Progenitor cell of endocrine pancreas (in vitro differentiated cells): ENCODE measurements around the gene COL23A1. TPM values are rescaled to one million over a fixed set of nuclear protein-coding genes. Genes with fewer than 3 reads are reported as not detected.

Experiments
- DNase-seq: peaks from one replicate; pipeline ENCODE4 v3.0.0; 2021; ENCODE audit warnings: low spot score; ENCODE audit not compliant: unreplicated experiment
- H3K27ac Mint-ChIP-seq: 2 replicates; pipeline ENCODE4 v1.8.0; 2021; ENCODE audit warnings: mild to moderate bottlenecking, moderate library complexity, mixed read lengths
- H3K27me3 Mint-ChIP-seq: 2 replicates; pipeline ENCODE4 v1.8.0; 2021; ENCODE audit warnings: mixed read lengths
- H3K36me3 Mint-ChIP-seq: 2 replicates; pipeline ENCODE4 v1.8.0; 2022; ENCODE audit warnings: mixed read lengths; ENCODE audit not compliant: insufficient read depth
- H3K4me1 Mint-ChIP-seq: 2 replicates; pipeline ENCODE4 v1.8.0; 2021; ENCODE audit warnings: low read depth, mixed read lengths
- H3K4me3 Mint-ChIP-seq: 2 replicates; pipeline ENCODE4 v1.8.0; 2021; ENCODE audit warnings: low read depth, mild to moderate bottlenecking, moderate library complexity, mixed read lengths
- H3K9me3 Mint-ChIP-seq: 2 replicates; pipeline ENCODE4 v1.8.0; 2021; ENCODE audit warnings: low read depth, mixed read lengths
- CTCF ChIP-seq: fragments of 200-600 bp; sonication (generic); IDR thresholded peaks from one replicate; pipeline ENCODE4 v1.5.0; 2021; ENCODE audit warnings: antibody characterized with exemption, mild to moderate bottlenecking; ENCODE audit not compliant: unreplicated experiment
- long read RNA-seq: library from polyadenylated mRNA; unstranded; transcript quantifications from one replicate; pipeline ENCODE4 v2.0.0, GENCODE V29; 2020
- total RNA-seq: library from RNA; stranded (reverse); gene quantifications from 2 replicates; pipeline ENCODE4 v1.2.1, GENCODE V29; 2021

COL23A1 gene
- total RNA-seq = 0.36 and 0.64 TPM in 2 replicates
- long read RNA-seq = 0 reads

- Mint-ChIP-seq H3K36me3 (peaks cover 15% of the 10 kb centered on the region), H3K9me3 (peaks cover 11% of the 10 kb centered on the region), H3K27ac (no peak within 1 kb of the TSS), H3K4me3 (peak within 1 kb of the TSS; percentile 77), H3K4me1 (peaks cover 14% of the 10 kb centered on the region), H3K27me3 (peaks cover 53% of the 10 kb centered on the region)
- peak; percentile 24 for DNase-seq
- peak; percentile 90 for TF ChIP-seq CTCF
These were observed at the start of gene COL23A1 for GRCh38 chr5:178590141-178590923. TSS of gene COL23A1 (minus strand) at chr5:178590393.

- Mint-ChIP-seq H3K27me3 (peaks cover 12% of the 10 kb centered on the region), H3K27ac (no peak overlapping the region), H3K9me3 (no peaks in the 10 kb centered on the region), H3K4me1 (no peaks in the 10 kb centered on the region), H3K36me3 (no peaks in the 10 kb centered on the region), H3K4me3 (no peak overlapping the region)
- DNase-seq = no peak
- TF ChIP-seq CTCF = no peak
These were observed 47.3 kb upstream of the COL23A1 start for GRCh38 chr5:178637356-178638074.

DNA sequence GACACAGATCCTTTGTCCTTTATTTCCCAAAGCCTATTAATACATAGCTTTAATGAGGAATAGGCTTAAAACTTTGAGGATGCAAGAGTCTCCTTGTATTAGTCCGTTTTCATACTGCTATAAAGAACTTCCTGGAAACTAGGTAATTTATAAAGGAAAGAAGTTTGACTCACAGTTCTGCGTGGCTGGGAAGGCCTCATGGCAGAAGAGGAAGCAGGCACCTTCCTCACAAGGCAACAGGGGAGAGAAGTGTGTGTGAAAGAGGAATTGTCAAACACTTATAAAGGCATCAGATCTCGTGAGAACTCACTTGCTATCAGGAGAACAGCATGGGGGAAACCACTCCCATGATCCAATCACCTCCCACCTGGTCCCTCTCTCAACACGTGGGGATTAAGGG lies 42.1 kb upstream of the COL23A1 start:
- peaks cover 2% of the 10 kb centered on the region for H3K4me1 Mint-ChIP-seq
- no peak overlapping the region for H3K4me3 Mint-ChIP-seq
- H3K36me3 Mint-ChIP-seq = no peaks in the 10 kb centered on the region
- no peak for TF ChIP-seq CTCF
- DNase-seq = no peak
- peaks cover 19% of the 10 kb centered on the region for H3K27me3 Mint-ChIP-seq
- H3K9me3 Mint-ChIP-seq = peaks cover 3% of the 10 kb centered on the region
- H3K27ac Mint-ChIP-seq = no peak overlapping the region

GRCh38 chr5:178630951-178631350 lies 40.8 kb upstream of the COL23A1 start:
- Mint-ChIP-seq H3K4me1 (peaks cover 2% of the 10 kb centered on the region), H3K9me3 (peaks cover 3% of the 10 kb centered on the region), H3K36me3 (no peaks in the 10 kb centered on the region), H3K27me3 (peaks cover 19% of the 10 kb centered on the region), H3K27ac (no peak overlapping the region), H3K4me3 (no peak overlapping the region)
- no peak for TF ChIP-seq CTCF
- no peak for DNase-seq

- DNase-seq = no peak
- H3K27me3 Mint-ChIP-seq = peaks cover 19% of the 10 kb centered on the region
- H3K4me3 Mint-ChIP-seq = no peak overlapping the region
- no peak for TF ChIP-seq CTCF
- no peaks in the 10 kb centered on the region for H3K36me3 Mint-ChIP-seq
- peak overlapping the region; percentile 3 for H3K27ac Mint-ChIP-seq
- H3K9me3 Mint-ChIP-seq = peaks cover 3% of the 10 kb centered on the region
- H3K4me1 Mint-ChIP-seq = peaks cover 6% of the 10 kb centered on the region
These were observed 40.3 kb upstream of the COL23A1 start for GRCh38 chr5:178630475-178630930.
